22Rv1 (cell line): ENCODE data around the gene WWTR1.

Experiments
- ZFX ChIP-seq: fragments of 450-650 bp; IDR thresholded peaks from 2 replicates; pipeline ENCODE4 v1.6.1; 2017; ENCODE audit warnings: antibody characterized with exemption, borderline replicate concordance
- TF ChIP-seq, protein P1 (sequence below): fragments of 450-650 bp; IDR thresholded peaks from 2 replicates; pipeline ENCODE4 v1.5.1; 2017; ENCODE audit warnings: mild to moderate bottlenecking

DNA sequence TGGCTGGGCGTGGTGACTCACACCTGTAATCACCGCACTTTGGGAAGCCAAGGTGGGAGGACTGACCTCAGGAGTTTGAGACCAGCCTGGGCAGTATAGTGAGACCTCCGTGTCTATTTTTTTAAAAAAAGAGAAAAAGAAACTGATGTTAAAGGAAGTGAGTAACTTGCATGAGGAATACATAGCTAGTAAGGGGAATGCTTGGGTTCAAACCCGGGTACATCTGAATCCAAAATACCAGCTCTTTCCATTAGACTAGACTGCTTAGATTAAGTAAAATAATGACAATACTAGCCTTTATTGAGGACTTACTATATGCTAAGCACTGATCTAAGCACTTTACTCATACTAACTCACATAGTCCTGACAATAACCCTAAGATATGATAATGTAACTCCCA lies 160.9 kb downstream of the WWTR1 start:
- TF ChIP-seq, protein P1, sequence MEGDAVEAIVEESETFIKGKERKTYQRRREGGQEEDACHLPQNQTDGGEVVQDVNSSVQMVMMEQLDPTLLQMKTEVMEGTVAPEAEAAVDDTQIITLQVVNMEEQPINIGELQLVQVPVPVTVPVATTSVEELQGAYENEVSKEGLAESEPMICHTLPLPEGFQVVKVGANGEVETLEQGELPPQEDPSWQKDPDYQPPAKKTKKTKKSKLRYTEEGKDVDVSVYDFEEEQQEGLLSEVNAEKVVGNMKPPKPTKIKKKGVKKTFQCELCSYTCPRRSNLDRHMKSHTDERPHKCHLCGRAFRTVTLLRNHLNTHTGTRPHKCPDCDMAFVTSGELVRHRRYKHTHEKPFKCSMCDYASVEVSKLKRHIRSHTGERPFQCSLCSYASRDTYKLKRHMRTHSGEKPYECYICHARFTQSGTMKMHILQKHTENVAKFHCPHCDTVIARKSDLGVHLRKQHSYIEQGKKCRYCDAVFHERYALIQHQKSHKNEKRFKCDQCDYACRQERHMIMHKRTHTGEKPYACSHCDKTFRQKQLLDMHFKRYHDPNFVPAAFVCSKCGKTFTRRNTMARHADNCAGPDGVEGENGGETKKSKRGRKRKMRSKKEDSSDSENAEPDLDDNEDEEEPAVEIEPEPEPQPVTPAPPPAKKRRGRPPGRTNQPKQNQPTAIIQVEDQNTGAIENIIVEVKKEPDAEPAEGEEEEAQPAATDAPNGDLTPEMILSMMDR = no peak
- TF ChIP-seq ZFX = no peak
